A673 (cell line): ENCODE measurements around the gene GBF1. TPM values are rescaled to one million over a fixed set of nuclear protein-coding genes. Genes with fewer than 3 reads are reported as not detected.

Experiments used
- BruUV-seq: library from RNA; stranded (reverse); fragments of 400-500 nt; replicated peaks from 2 replicates; lab custom pipeline; 2021; lab: Mats Ljungman, UMichigan
- CTCF ChIA-PET: fragments of 300-600 bp; sonication (Branson Sonifier 250); formaldehyde crosslinking; loops from one replicate; lab custom pipeline; 2022; ENCODE audit warnings: antibody characterized with exemption; lab: Charles Lee
- POLR2A ChIA-PET: fragments of 300-600 bp; sonication (Branson Sonifier 250); formaldehyde crosslinking; loops from one replicate; lab custom pipeline; 2022; ENCODE audit warnings: antibody characterized with exemption; ENCODE audit not compliant: low non-redundant PET; lab: Charles Lee
- DNase-seq: peaks from one replicate; pipeline ENCODE4 v3.0.0-alpha.2; 2015; ENCODE audit warnings: low spot score
- H3K27ac ChIP-seq: fragments of 200-600 bp; sonication (generic); 2 replicates; pipeline ENCODE4 v1.5.1; 2016; ENCODE audit warnings: mixed run types, low read depth, mild to moderate bottlenecking, mixed read lengths, antibody characterized with exemption, low read length; ENCODE audit not compliant: poor library complexity, severe bottlenecking
- H3K27me3 ChIP-seq: fragments of 200-600 bp; sonication (generic); replicated peaks from 2 replicates; pipeline ENCODE4 v1.6.1; 2017; ENCODE audit warnings: mixed run types, low read depth, mild to moderate bottlenecking, mixed read lengths, antibody characterized with exemption, low read length; ENCODE audit not compliant: insufficient read depth, poor library complexity
- H3K36me3 ChIP-seq: fragments of 200-600 bp; sonication (generic); 2 replicates; pipeline ENCODE4 v1.6.1; 2016; ENCODE audit warnings: mixed run types, mild to moderate bottlenecking, mixed read lengths, antibody characterized with exemption, low read length; ENCODE audit not compliant: insufficient read depth, poor library complexity, severe bottlenecking
- H3K4me1 ChIP-seq: fragments of 200-600 bp; sonication (generic); 2 replicates; pipeline ENCODE4 v1.6.1; 2017; ENCODE audit warnings: mixed run types, mild to moderate bottlenecking, mixed read lengths, antibody characterized with exemption, low read length; ENCODE audit not compliant: insufficient read depth, poor library complexity, severe bottlenecking
- H3K4me3 ChIP-seq: fragments of 200-600 bp; sonication (generic); 2 replicates; pipeline ENCODE4 v1.5.1; 2016; ENCODE audit warnings: low read depth, mixed run types, mild to moderate bottlenecking, mixed read lengths, low read length; ENCODE audit not compliant: poor library complexity, severe bottlenecking
- H3K9me3 ChIP-seq: fragments of 200-600 bp; sonication (generic); 2 replicates; pipeline ENCODE4 v1.6.1; 2016; ENCODE audit warnings: mixed run types, low read depth, mild to moderate bottlenecking, mixed read lengths, antibody characterized with exemption, low read length; ENCODE audit not compliant: poor library complexity, severe bottlenecking
- EZH2 ChIP-seq: fragments of 200-600 bp; sonication (generic); IDR thresholded peaks from 2 replicates; pipeline ENCODE4 v1.6.1; 2017; ENCODE audit warnings: borderline replicate concordance, low read depth, mild to moderate bottlenecking, mixed read lengths, antibody characterized with exemption, low read length; ENCODE audit not compliant: poor library complexity, severe bottlenecking
- intact Hi-C: fragments of 100-400 bp; cut with micrococcal nuclease; formaldehyde crosslinking; loops from one replicate; pipeline ENCODE4 v1.10.0; 2022; ENCODE audit not compliant: unreplicated experiment
- total RNA-seq: library from RNA; stranded (reverse); gene quantifications from 2 replicates; pipeline ENCODE4 v1.2.3, GENCODE V29; 2021
- TF ChIP-seq, protein P1 (sequence below): fragments of 300-800, 200-600 bp; sonication (generic); conservative IDR thresholded peaks from 2 replicates; pipeline ENCODE4 v1.5.1; 2017; ENCODE audit warnings: low read depth, mild to moderate bottlenecking, antibody characterized with exemption, low read length, moderate library complexity, mixed read lengths

GBF1 gene
- total RNA-seq, 1 experiment from 2014 or later = 50.0 TPM

- no peaks in the 10 kb centered on the region for H3K9me3 ChIP-seq
- DNase-seq = no peak
- TF ChIP-seq, protein P1, sequence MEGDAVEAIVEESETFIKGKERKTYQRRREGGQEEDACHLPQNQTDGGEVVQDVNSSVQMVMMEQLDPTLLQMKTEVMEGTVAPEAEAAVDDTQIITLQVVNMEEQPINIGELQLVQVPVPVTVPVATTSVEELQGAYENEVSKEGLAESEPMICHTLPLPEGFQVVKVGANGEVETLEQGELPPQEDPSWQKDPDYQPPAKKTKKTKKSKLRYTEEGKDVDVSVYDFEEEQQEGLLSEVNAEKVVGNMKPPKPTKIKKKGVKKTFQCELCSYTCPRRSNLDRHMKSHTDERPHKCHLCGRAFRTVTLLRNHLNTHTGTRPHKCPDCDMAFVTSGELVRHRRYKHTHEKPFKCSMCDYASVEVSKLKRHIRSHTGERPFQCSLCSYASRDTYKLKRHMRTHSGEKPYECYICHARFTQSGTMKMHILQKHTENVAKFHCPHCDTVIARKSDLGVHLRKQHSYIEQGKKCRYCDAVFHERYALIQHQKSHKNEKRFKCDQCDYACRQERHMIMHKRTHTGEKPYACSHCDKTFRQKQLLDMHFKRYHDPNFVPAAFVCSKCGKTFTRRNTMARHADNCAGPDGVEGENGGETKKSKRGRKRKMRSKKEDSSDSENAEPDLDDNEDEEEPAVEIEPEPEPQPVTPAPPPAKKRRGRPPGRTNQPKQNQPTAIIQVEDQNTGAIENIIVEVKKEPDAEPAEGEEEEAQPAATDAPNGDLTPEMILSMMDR = no peak
- TF ChIP-seq EZH2 = no peak
- no peaks in the 10 kb centered on the region for H3K4me1 ChIP-seq
- BruUV-seq = no TSS peak
- ChIA-PET CTCF (no interaction called here), POLR2A (no interaction called here)
- H3K4me3 ChIP-seq = no peak overlapping the region
- H3K27ac ChIP-seq = no peak overlapping the region
- H3K36me3 ChIP-seq = peaks cover 64% of the 10 kb centered on the region
- intact Hi-C loops = no loop called here
- no peaks in the 10 kb centered on the region for H3K27me3 ChIP-seq
These were observed 122.1 kb downstream of the GBF1 start for GRCh38 chr10:102367441-102367840.

DNA sequence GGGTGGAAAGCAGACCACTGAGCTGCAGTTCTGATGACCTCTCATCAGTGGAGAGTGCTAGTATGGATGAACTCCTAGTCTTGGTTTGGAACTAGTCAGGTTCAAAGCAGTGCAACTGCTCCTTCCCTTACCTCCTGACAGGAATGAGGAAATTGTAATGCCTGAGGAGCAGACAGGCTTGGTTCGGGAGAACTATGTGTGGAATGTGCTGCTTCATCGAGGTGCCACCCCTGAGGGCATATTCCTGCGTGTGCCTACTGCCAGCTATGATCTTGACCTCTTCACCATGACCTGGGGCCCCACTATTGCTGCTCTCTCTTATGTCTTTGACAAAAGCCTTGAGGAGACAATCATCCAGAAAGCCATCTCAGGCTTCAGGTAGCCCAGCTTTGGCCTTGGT, 122.7 kb downstream of the GBF1 start:
- no peaks in the 10 kb centered on the region for H3K4me1 ChIP-seq
- ChIA-PET POLR2A (no interaction called here), CTCF (no interaction called here)
- no peak overlapping the region for H3K27ac ChIP-seq
- intact Hi-C loops = no loop called here
- no peak for DNase-seq
- TF ChIP-seq, protein P1 = no peak
- TF ChIP-seq EZH2 = no peak
- H3K9me3 ChIP-seq = no peaks in the 10 kb centered on the region
- peaks cover 65% of the 10 kb centered on the region for H3K36me3 ChIP-seq
- BruUV-seq = no TSS peak
- H3K4me3 ChIP-seq = no peak overlapping the region
- H3K27me3 ChIP-seq = no peaks in the 10 kb centered on the region

GRCh38 chr10:102371295-102371694, 126.0 kb downstream of the GBF1 start:
- Histone ChIP-seq H3K4me1 (no peaks in the 10 kb centered on the region), H3K36me3 (peaks cover 54% of the 10 kb centered on the region), H3K27ac (no peak overlapping the region), H3K4me3 (no peak overlapping the region), H3K27me3 (no peaks in the 10 kb centered on the region), H3K9me3 (no peaks in the 10 kb centered on the region)
- TF ChIP-seq, protein P1 = no peak
- no peak for TF ChIP-seq EZH2
- no peak for DNase-seq
- BruUV-seq = no TSS peak
- POLR2A ChIA-PET = no interaction called here
- intact Hi-C loops = no loop called here
- CTCF ChIA-PET = interaction anchor here (0.8 kb wide), 1 partner anchor 19 kb away, joined by 3 read pairs; no protein-coding TSS in a partner anchor
